Measurements from ENCODE around the gene KCNH2. TPM values are rescaled to one million over a fixed set of nuclear protein-coding genes. Genes with fewer than 3 reads are reported as not detected.

Gene KCNH2
- total RNA-seq, 1 experiment from 2014 or later: 16.2 TPM

DNA sequence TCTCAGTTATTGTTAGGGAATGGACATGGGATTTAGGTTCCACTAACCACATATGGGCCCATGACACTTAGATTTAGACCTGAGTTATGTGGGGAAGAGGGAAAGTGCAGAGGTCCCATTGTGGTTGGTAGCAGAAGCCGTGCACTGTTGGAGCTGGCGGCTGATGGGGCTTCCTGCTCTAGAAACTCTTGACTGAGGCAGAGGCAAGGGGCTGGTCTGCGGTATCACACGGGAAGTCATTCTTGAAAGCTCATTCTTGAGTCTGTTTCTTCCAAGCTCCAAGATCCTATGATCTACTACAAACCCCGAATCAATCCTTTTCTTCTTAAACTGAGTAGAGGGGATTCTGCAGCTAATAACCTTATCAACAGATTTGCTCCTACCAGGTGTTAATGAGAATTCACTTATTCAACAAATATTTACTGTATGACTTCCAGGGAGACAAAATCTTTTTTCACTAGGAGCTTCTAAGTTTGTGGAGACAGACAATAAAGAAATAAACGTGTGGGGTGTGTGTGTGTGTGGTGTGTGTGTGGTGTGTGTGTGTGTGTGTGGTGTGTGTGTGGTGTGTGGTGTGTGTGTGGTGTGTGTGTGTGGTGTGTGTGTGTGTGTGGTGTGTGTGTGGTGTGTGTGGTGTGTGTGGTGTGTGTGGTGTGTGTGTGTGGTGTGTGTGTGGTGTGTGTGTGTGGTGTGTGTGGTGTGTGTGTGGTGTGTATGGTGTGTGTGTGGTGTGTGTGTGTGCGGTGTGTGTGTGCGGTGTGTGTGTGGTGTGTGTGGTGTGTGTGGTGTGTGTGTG lies 68.7 kb downstream of the KCNH2 start (continued):
- TF ChIP-seq, protein P1, sequence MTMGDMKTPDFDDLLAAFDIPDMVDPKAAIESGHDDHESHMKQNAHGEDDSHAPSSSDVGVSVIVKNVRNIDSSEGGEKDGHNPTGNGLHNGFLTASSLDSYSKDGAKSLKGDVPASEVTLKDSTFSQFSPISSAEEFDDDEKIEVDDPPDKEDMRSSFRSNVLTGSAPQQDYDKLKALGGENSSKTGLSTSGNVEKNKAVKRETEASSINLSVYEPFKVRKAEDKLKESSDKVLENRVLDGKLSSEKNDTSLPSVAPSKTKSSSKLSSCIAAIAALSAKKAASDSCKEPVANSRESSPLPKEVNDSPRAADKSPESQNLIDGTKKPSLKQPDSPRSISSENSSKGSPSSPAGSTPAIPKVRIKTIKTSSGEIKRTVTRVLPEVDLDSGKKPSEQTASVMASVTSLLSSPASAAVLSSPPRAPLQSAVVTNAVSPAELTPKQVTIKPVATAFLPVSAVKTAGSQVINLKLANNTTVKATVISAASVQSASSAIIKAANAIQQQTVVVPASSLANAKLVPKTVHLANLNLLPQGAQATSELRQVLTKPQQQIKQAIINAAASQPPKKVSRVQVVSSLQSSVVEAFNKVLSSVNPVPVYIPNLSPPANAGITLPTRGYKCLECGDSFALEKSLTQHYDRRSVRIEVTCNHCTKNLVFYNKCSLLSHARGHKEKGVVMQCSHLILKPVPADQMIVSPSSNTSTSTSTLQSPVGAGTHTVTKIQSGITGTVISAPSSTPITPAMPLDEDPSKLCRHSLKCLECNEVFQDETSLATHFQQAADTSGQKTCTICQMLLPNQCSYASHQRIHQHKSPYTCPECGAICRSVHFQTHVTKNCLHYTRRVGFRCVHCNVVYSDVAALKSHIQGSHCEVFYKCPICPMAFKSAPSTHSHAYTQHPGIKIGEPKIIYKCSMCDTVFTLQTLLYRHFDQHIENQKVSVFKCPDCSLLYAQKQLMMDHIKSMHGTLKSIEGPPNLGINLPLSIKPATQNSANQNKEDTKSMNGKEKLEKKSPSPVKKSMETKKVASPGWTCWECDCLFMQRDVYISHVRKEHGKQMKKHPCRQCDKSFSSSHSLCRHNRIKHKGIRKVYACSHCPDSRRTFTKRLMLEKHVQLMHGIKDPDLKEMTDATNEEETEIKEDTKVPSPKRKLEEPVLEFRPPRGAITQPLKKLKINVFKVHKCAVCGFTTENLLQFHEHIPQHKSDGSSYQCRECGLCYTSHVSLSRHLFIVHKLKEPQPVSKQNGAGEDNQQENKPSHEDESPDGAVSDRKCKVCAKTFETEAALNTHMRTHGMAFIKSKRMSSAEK (CRISPR knock-in tag; IDR thresholded peaks at IDR 0.05; ENCODE audit: borderline replicate concordance): no peak

- H3K27me3 Mint-ChIP-seq (ENCODE audit: low read depth): peaks cover 18% of the 10 kb centered on the region
- H3K4me1 Mint-ChIP-seq: peaks cover 11% of the 10 kb centered on the region
- no peaks in the 10 kb centered on the region for H3K36me3 Mint-ChIP-seq
- DNase-seq (ENCODE audit: low spot score): no peak
- H3K4me3 Mint-ChIP-seq: no peak overlapping the region
- TF ChIP-seq CREB1 (CRISPR knock-in tag; IDR thresholded peaks at IDR 0.05): no peak
- no peak for TF ChIP-seq FOXK1 (CRISPR knock-in tag; IDR thresholded peaks at IDR 0.05)
- no peak for TF ChIP-seq ZNF396 (CRISPR knock-in tag; IDR thresholded peaks at IDR 0.05; ENCODE audit: borderline replicate concordance)
- TF ChIP-seq ATF3 (CRISPR knock-in tag; conservative IDR thresholded peaks at IDR 0.05): no peak
- TF ChIP-seq, protein P2, sequence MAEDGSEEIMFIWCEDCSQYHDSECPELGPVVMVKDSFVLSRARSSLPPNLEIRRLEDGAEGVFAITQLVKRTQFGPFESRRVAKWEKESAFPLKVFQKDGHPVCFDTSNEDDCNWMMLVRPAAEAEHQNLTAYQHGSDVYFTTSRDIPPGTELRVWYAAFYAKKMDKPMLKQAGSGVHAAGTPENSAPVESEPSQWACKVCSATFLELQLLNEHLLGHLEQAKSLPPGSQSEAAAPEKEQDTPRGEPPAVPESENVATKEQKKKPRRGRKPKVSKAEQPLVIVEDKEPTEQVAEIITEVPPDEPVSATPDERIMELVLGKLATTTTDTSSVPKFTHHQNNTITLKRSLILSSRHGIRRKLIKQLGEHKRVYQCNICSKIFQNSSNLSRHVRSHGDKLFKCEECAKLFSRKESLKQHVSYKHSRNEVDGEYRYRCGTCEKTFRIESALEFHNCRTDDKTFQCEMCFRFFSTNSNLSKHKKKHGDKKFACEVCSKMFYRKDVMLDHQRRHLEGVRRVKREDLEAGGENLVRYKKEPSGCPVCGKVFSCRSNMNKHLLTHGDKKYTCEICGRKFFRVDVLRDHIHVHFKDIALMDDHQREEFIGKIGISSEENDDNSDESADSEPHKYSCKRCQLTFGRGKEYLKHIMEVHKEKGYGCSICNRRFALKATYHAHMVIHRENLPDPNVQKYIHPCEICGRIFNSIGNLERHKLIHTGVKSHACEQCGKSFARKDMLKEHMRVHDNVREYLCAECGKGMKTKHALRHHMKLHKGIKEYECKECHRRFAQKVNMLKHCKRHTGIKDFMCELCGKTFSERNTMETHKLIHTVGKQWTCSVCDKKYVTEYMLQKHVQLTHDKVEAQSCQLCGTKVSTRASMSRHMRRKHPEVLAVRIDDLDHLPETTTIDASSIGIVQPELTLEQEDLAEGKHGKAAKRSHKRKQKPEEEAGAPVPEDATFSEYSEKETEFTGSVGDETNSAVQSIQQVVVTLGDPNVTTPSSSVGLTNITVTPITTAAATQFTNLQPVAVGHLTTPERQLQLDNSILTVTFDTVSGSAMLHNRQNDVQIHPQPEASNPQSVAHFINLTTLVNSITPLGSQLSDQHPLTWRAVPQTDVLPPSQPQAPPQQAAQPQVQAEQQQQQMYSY (CRISPR knock-in tag; IDR thresholded peaks at IDR 0.05): no peak
- TF ChIP-seq ZMAT4 (CRISPR knock-in tag; IDR thresholded peaks at IDR 0.05): no peak
- no peak for TF ChIP-seq SMAD4 (CRISPR knock-in tag; IDR thresholded peaks at IDR 0.05)
- TF ChIP-seq, protein P3, sequence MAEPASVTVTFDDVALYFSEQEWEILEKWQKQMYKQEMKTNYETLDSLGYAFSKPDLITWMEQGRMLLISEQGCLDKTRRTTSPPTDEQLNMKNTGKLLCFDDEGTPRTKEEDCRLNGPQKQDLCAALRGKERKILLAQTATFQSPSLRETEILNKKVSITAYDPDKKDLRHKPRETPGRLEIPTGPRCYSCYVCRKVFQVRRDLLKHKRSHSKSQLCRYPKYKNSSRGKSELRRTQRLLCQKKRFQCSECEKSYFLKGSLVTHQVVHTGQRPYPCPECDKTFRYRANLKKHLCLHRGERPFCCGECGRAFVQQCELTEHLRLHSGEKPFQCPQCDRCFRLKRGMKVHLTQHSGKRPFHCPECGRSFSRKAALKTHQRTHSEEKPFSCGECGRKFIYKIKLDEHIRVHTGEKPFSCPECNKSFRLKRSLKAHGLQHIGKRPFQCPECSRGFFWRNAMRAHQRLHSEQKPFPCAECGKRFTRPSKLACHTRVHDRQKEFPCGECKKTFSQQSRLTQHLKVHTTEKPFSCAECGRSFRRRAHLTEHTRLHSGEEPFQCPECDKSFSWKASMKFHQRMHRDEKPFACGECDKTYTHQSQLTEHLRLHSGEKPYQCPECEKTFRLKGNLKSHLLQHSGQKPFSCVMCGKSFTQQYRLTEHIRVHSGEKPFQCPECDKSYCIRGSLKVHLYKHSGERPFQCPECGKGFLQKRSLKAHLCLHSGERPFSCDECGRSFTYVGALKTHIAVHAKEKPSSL (CRISPR knock-in tag; conservative IDR thresholded peaks at IDR 0.05): no peak
- TF ChIP-seq, protein P4, sequence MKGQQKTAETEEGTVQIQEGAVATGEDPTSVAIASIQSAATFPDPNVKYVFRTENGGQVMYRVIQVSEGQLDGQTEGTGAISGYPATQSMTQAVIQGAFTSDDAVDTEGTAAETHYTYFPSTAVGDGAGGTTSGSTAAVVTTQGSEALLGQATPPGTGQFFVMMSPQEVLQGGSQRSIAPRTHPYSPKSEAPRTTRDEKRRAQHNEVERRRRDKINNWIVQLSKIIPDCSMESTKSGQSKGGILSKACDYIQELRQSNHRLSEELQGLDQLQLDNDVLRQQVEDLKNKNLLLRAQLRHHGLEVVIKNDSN (CRISPR knock-in tag; IDR thresholded peaks at IDR 0.05): no peak
- no peak for TF ChIP-seq ESRRA (CRISPR knock-in tag; IDR thresholded peaks at IDR 0.05; ENCODE audit: borderline replicate concordance)
- no peak for TF ChIP-seq ZNF138 (CRISPR knock-in tag; conservative IDR thresholded peaks at IDR 0.05)
- TF ChIP-seq GRHL2 (CRISPR knock-in tag; IDR thresholded peaks at IDR 0.05; ENCODE audit: insufficient replicate concordance, severe bottlenecking): no peak
- ChIA-PET CTCF (interaction anchor here (0.6 to 3.2 kb wide), 5 partner anchors 10 to 1113 kb away, joined by 3 to 25 read pairs (median 4); no protein-coding TSS in a partner anchor), POLR2A (interaction anchor here (0.6 kb wide), 1 partner anchor 658 kb away, joined by 3 read pairs; no protein-coding TSS in a partner anchor)
- ATAC-seq: no peak
- H3K9me3 Mint-ChIP-seq: no peaks in the 10 kb centered on the region
- H3K27ac Mint-ChIP-seq: no peak overlapping the region
These were observed 69.9 kb downstream of the KCNH2 start for GRCh38 chr7:150908173-150908572.

Data from WTC11 (cell line).